ENCODE data around the gene CMTM2. TPM values are rescaled to one million over a fixed set of nuclear protein-coding genes. Genes with fewer than 3 reads are reported as not detected.
A peak's percentile ranks its signal among the peaks of the same experiment; 100 is the strongest.

The CMTM2 gene
- total and polyA plus RNA-seq, 7 experiments from 2014 or later, result 0.58 to 1.8 (median 0.81) TPM; not detected in 4

DNA sequence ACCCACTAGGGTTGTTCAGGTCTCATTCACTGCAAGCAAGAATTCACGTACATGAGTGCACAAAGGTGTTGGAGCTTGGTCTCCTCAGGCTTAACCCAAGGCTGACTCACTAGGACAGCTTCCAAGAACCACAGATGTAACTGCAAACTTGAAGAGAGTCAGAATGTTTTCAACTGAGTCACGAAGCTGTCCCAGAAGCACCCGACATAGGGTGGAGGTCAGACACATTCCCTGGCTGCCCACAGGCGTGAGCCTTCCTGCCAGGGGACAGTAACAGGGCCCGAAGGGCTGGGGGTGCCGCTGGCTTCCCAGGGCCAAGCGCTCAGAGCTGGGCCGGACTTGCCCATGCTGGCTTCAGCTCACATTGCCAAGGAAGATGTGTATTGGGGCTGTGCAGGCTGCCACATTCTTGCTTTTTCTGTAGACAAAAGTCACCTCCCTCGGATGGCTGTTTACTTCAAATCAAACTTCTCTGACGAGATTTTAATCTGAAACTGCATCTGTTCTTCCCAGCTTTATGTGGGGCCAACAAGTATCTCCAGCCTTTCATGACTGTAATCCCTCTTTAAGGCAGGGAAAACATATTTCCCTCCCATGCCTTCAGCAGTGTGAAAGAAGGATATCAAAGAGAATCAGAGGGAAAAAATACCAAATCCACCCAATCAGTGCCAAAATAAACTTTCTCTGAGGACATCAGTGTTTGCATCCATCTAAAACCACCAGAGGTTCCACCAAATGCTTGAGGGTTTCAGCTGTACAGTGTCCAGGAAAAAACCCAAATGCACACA, 39.5 kb downstream of the CMTM2 start:
- CTCF ChIA-PET, result interaction anchor here (1.2 kb wide), 1 partner anchor 10 kb away, joined by 4 read pairs; no protein-coding TSS in a partner anchor
- no peak for DNase-seq
- peaks cover 0 to 2% (median 0%) of the 10 kb centered on the region in 7 donors for H3K4me1 Mint-ChIP-seq

GRCh38 chr16:66619534-66620428, 40.5 kb downstream of the CMTM2 start:
- H3K4me3 Mint-ChIP-seq, result no peak overlapping the region
- ATAC-seq, result no peak

More for the DNA sequence above, 39.5 kb downstream of the CMTM2 start:
- POLR2A ChIA-PET, result no interaction called here
- Histone ChIP-seq H3K9me3 (ENCODE audit: control insufficient read depth in 2 of 3, low read length in 3 of 3) (no peaks in the 10 kb centered on the region), H3K27ac (ENCODE audit: low read depth, low read length) (no peak overlapping the region), H3K4me3 (ENCODE audit: low read length) (no peak overlapping the region), H3K36me3 (ENCODE audit: control insufficient read depth in 2 of 3, insufficient read depth in 3 of 3, low read length in 3 of 3) (peaks cover 0 to 6% (median 0%) of the 10 kb centered on the region in 3 experiments), H3K4me1 (ENCODE audit: control insufficient read depth in 2 of 2, insufficient read depth in 2 of 2, low read length in 2 of 2) (no peaks in the 10 kb centered on the region), H3K27me3 (ENCODE audit: control insufficient read depth in 2 of 2, insufficient read depth in 2 of 2, low read length in 2 of 2) (no peaks in the 10 kb centered on the region)
- no peaks in the 10 kb centered on the region for H3K27me3 Mint-ChIP-seq
- no peak overlapping the region for H3K4me3 Mint-ChIP-seq
- intact Hi-C loops (cut with micrococcal nuclease), result no loop called here
- peak overlapping the region in 1 of 9 donors; percentile 40 for H3K27ac Mint-ChIP-seq
- H3K36me3 Mint-ChIP-seq, result no peaks in the 10 kb centered on the region
- H3K9me3 Mint-ChIP-seq, result no peaks in the 10 kb centered on the region
- no peak for ATAC-seq

DNA sequence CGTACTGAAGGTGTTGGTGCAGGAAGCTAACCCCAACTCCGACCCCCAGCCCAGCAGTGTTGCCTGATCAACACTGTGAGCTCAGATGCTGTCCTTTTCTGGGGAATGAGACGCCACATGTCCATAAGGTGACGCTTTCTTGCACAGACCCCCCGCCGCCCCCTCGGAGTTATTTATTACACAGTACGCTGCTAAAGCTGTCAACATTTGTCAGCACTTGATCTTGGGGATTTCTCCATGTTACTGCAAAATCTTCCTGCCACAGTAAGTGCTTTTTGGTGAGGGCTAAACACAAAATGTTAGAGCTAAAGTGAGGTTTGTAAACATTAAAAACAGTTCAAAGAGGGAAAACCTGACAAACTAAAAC, 41.1 kb downstream of the CMTM2 start:
- H3K4me1 Mint-ChIP-seq, result peaks cover 0 to 2% (median 0%) of the 10 kb centered on the region in 7 donors
- H3K27ac Mint-ChIP-seq, result no peak overlapping the region
- DNase-seq (no peak), ATAC-seq (no peak)
- no peak overlapping the region for H3K4me3 Mint-ChIP-seq
- Histone ChIP-seq H3K36me3 (ENCODE audit: control insufficient read depth in 2 of 3, insufficient read depth in 3 of 3, low read length in 3 of 3) (no peaks in the 10 kb centered on the region), H3K4me1 (ENCODE audit: control insufficient read depth in 2 of 2, insufficient read depth in 2 of 2, low read length in 2 of 2) (no peaks in the 10 kb centered on the region), H3K27ac (ENCODE audit: low read depth, low read length) (no peak overlapping the region), H3K9me3 (ENCODE audit: control insufficient read depth in 2 of 3, low read length in 3 of 3) (no peaks in the 10 kb centered on the region), H3K27me3 (ENCODE audit: control insufficient read depth in 2 of 2, insufficient read depth in 2 of 2, low read length in 2 of 2) (no peaks in the 10 kb centered on the region), H3K4me3 (ENCODE audit: low read length) (no peak overlapping the region)
- ChIA-PET CTCF (no interaction called here), POLR2A (no interaction called here)
- no peaks in the 10 kb centered on the region for H3K9me3 Mint-ChIP-seq
- no peaks in the 10 kb centered on the region for H3K36me3 Mint-ChIP-seq
- H3K27me3 Mint-ChIP-seq, result peaks cover 0 to 3% (median 0%) of the 10 kb centered on the region in 5 donors
- intact Hi-C loops (cut with micrococcal nuclease), result no loop called here

More at GRCh38 chr16:66619534-66620428, 40.5 kb downstream of the CMTM2 start:
- H3K9me3 ChIP-seq (ENCODE audit: control insufficient read depth in 2 of 3, low read length in 3 of 3), result no peaks in the 10 kb centered on the region
- H3K27me3 ChIP-seq (ENCODE audit: control insufficient read depth in 2 of 2, insufficient read depth in 2 of 2, low read length in 2 of 2), result no peaks in the 10 kb centered on the region
- H3K27me3 Mint-ChIP-seq, result peaks cover 0 to 2% (median 0%) of the 10 kb centered on the region in 5 donors
- intact Hi-C loops (cut with micrococcal nuclease), result no loop called here
- POLR2A ChIA-PET, result no interaction called here
- no peaks in the 10 kb centered on the region for H3K36me3 Mint-ChIP-seq
- H3K4me1 ChIP-seq (ENCODE audit: control insufficient read depth in 2 of 2, insufficient read depth in 2 of 2, low read length in 2 of 2), result no peaks in the 10 kb centered on the region
- no peak for DNase-seq
- peaks cover 0 to 2% (median 0%) of the 10 kb centered on the region in 7 donors for H3K4me1 Mint-ChIP-seq
- H3K9me3 Mint-ChIP-seq, result no peaks in the 10 kb centered on the region
- H3K27ac ChIP-seq (ENCODE audit: low read depth, low read length), result no peak overlapping the region
- H3K36me3 ChIP-seq (ENCODE audit: control insufficient read depth in 2 of 3, insufficient read depth in 3 of 3, low read length in 3 of 3), result no peaks in the 10 kb centered on the region
- H3K4me3 ChIP-seq (ENCODE audit: low read length), result no peak overlapping the region
- no peak overlapping the region for H3K27ac Mint-ChIP-seq
- CTCF ChIA-PET, result no interaction called here

DNA sequence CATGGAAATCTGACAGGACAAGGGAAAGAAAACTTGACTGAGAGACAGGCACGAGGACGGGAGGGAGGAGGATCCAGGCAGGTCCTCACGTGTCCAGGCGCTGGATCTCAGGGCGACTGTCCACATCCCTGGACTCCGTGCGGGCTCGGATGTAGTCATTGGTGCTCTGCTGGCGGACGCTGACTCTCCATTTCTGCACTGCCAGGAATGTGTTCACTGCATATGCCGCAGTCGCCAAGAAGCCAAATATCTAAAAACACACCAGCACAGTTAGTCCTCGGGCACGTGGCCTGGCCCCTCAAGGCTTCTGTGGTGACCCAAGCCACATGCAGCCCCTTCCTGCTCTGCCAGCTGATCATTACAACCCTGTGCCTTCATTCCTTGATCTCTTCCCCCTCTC, 42.7 kb downstream of the CMTM2 start:
- H3K4me1 Mint-ChIP-seq, result peaks cover 0 to 2% (median 0%) of the 10 kb centered on the region in 7 donors

DNA sequence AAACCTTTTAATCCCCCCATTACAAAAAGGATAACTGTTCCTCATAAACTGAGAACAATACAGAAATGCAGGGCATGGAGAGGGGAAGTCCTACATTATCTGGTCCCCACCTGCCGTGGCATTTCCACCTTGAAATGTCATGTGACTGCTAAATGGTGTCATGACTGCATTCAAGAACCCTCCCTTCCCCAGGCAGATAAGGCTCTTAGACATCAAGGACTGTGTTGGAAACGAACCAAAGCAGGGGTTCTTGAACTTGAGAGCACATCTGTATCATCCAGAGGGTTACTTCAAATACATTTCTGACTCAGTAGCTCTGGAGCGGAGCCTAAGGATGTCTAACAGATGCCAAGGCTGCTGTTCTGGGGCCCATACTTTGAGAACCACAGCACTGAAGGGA, 43.6 kb downstream of the CMTM2 start:
- Mint-ChIP-seq H3K4me1 (peaks cover 0 to 2% (median 0%) of the 10 kb centered on the region in 7 donors), H3K27me3 (peaks cover 0 to 3% (median 0%) of the 10 kb centered on the region in 5 donors), H3K4me3 (no peak overlapping the region), H3K36me3 (no peaks in the 10 kb centered on the region), H3K27ac (peak overlapping the region in 1 of 9 donors; percentile 26), H3K9me3 (no peaks in the 10 kb centered on the region)
- intact Hi-C loops (cut with micrococcal nuclease), result no loop called here
- Histone ChIP-seq H3K27me3 (ENCODE audit: control insufficient read depth in 2 of 2, insufficient read depth in 2 of 2, low read length in 2 of 2) (no peaks in the 10 kb centered on the region), H3K4me3 (ENCODE audit: low read length) (no peak overlapping the region), H3K27ac (ENCODE audit: low read depth, low read length) (no peak overlapping the region), H3K4me1 (ENCODE audit: control insufficient read depth in 2 of 2, insufficient read depth in 2 of 2, low read length in 2 of 2) (no peaks in the 10 kb centered on the region), H3K36me3 (ENCODE audit: control insufficient read depth in 2 of 3, insufficient read depth in 3 of 3, low read length in 3 of 3) (no peaks in the 10 kb centered on the region), H3K9me3 (ENCODE audit: control insufficient read depth in 2 of 3, low read length in 3 of 3) (no peaks in the 10 kb centered on the region)
- ATAC-seq (no peak), DNase-seq (no peak)
- POLR2A ChIA-PET, result no interaction called here
- CTCF ChIA-PET, result no interaction called here

More for the DNA sequence above, 42.7 kb downstream of the CMTM2 start:
- no peaks in the 10 kb centered on the region for H3K9me3 ChIP-seq (ENCODE audit: control insufficient read depth in 2 of 3, low read length in 3 of 3)
- H3K9me3 Mint-ChIP-seq, result no peaks in the 10 kb centered on the region
- DNase-seq (no peak), ATAC-seq (no peak)
- CTCF ChIA-PET, result no interaction called here
- no peaks in the 10 kb centered on the region for H3K36me3 ChIP-seq (ENCODE audit: control insufficient read depth in 2 of 3, insufficient read depth in 3 of 3, low read length in 3 of 3)
- intact Hi-C loops (cut with micrococcal nuclease), result no loop called here
- no peaks in the 10 kb centered on the region for H3K36me3 Mint-ChIP-seq
- H3K27me3 ChIP-seq (ENCODE audit: control insufficient read depth in 2 of 2, insufficient read depth in 2 of 2, low read length in 2 of 2), result no peaks in the 10 kb centered on the region
- no peak overlapping the region for H3K4me3 Mint-ChIP-seq
- no peak overlapping the region for H3K27ac ChIP-seq (ENCODE audit: low read depth, low read length)
- peaks cover 0 to 3% (median 0%) of the 10 kb centered on the region in 5 donors for H3K27me3 Mint-ChIP-seq
- no peak overlapping the region for H3K27ac Mint-ChIP-seq
- POLR2A ChIA-PET, result no interaction called here
- H3K4me3 ChIP-seq (ENCODE audit: low read length), result no peak overlapping the region
- no peaks in the 10 kb centered on the region for H3K4me1 ChIP-seq (ENCODE audit: control insufficient read depth in 2 of 2, insufficient read depth in 2 of 2, low read length in 2 of 2)

- no peak overlapping the region for H3K4me3 Mint-ChIP-seq
- ChIA-PET CTCF (no interaction called here), POLR2A (no interaction called here)
- Histone ChIP-seq H3K4me3 (ENCODE audit: low read length) (no peak overlapping the region), H3K27me3 (ENCODE audit: control insufficient read depth in 2 of 2, insufficient read depth in 2 of 2, low read length in 2 of 2) (no peaks in the 10 kb centered on the region), H3K27ac (ENCODE audit: low read depth, low read length) (no peak overlapping the region), H3K9me3 (ENCODE audit: control insufficient read depth in 2 of 3, low read length in 3 of 3) (no peaks in the 10 kb centered on the region), H3K36me3 (ENCODE audit: control insufficient read depth in 2 of 3, insufficient read depth in 3 of 3, low read length in 3 of 3) (no peaks in the 10 kb centered on the region), H3K4me1 (ENCODE audit: control insufficient read depth in 2 of 2, insufficient read depth in 2 of 2, low read length in 2 of 2) (no peaks in the 10 kb centered on the region)
- H3K36me3 Mint-ChIP-seq, result no peaks in the 10 kb centered on the region
- no peaks in the 10 kb centered on the region for H3K9me3 Mint-ChIP-seq
- no peak overlapping the region for H3K27ac Mint-ChIP-seq
- H3K4me1 Mint-ChIP-seq, result peaks cover 0 to 2% (median 0%) of the 10 kb centered on the region in 7 donors
- ATAC-seq, result no peak
- intact Hi-C loops (cut with micrococcal nuclease), result no loop called here
- DNase-seq, result no peak
- H3K27me3 Mint-ChIP-seq, result peaks cover 0 to 3% (median 0%) of the 10 kb centered on the region in 5 donors
These were observed 44.5 kb downstream of the CMTM2 start for GRCh38 chr16:66623755-66624154.

All from naive thymus-derived CD4-positive, alpha-beta T cell (primary cell).